ENCODE data around the gene FAM98B.

DNA sequence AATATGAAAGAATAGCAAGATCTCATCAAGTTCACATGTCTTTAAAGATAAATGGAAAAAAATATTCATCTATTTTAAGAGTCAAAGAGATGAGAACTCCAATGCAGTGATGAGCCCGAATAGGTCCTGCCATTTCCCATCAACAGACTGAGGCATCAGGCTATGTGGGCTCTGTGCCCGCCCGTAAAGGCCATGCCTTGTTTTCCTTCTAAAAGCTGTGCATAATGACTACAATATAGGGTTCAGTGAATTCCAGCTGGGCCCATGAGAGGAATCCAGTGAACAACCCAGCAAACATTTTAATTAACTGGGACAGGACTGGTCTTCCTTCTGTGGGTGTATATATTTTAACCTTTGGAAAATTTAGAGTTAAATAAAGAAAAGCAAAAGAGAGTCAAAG is 66.1 kb downstream of the FAM98B start:
- TF ChIP-seq, protein P1, sequence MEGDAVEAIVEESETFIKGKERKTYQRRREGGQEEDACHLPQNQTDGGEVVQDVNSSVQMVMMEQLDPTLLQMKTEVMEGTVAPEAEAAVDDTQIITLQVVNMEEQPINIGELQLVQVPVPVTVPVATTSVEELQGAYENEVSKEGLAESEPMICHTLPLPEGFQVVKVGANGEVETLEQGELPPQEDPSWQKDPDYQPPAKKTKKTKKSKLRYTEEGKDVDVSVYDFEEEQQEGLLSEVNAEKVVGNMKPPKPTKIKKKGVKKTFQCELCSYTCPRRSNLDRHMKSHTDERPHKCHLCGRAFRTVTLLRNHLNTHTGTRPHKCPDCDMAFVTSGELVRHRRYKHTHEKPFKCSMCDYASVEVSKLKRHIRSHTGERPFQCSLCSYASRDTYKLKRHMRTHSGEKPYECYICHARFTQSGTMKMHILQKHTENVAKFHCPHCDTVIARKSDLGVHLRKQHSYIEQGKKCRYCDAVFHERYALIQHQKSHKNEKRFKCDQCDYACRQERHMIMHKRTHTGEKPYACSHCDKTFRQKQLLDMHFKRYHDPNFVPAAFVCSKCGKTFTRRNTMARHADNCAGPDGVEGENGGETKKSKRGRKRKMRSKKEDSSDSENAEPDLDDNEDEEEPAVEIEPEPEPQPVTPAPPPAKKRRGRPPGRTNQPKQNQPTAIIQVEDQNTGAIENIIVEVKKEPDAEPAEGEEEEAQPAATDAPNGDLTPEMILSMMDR (IDR thresholded peaks at IDR 0.05): no peak
- TF ChIP-seq POLR2AphosphoS5 (IDR thresholded peaks at IDR 0.05): no peak
